Mesenteric fat pad (tissue), 1 donor: ENCODE results near the gene GPX2. TPM values are rescaled to one million over a fixed set of nuclear protein-coding genes. Genes with fewer than 3 reads are reported as not detected.
"Not testable (repeated sequence)": the region's sequence is repeated elsewhere in the genome, so short reads cannot be mapped to it uniquely, and the experiment has no call there.

Source experiments
- DNase-seq: peaks from one replicate; pipeline ENCODE4 v3.0.0-alpha.2; 2020; ENCODE audit warnings: low spot score
- total RNA-seq: library from RNA; stranded (reverse); fragmentation: NEBNext Ultra II Directional; extraction: Animal tissue kit (Norgen Biotek cat#: 25700); gene quantifications from one replicate; pipeline ENCODE4 v1.2.1, GENCODE V29; 2021
- donor health status: DM: yes; HTN: yes; CAD: no.

GPX2 gene
- total RNA-seq, 1 donor from 2014 or later: not detected

DNA sequence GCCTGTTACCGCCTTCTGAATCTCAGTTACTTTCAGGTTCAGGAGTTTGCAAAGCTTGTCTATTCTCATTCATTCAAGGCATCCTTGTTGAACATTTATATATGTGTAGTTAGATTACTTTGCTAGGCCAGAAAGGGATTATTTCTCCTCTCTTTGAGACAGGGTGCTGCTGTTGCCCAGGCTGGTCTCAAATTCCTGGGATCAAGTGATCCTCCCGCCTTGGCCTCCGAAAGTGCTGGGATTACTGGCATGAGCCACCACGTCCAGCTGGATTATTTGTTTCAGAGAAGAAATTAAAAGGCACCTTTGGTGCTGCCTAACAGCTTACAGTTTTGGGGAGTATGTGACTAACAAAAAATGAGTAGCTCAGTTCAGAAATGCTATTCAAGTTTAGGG, 27.5 kb downstream of the GPX2 start:
- no peak for DNase-seq

DNA sequence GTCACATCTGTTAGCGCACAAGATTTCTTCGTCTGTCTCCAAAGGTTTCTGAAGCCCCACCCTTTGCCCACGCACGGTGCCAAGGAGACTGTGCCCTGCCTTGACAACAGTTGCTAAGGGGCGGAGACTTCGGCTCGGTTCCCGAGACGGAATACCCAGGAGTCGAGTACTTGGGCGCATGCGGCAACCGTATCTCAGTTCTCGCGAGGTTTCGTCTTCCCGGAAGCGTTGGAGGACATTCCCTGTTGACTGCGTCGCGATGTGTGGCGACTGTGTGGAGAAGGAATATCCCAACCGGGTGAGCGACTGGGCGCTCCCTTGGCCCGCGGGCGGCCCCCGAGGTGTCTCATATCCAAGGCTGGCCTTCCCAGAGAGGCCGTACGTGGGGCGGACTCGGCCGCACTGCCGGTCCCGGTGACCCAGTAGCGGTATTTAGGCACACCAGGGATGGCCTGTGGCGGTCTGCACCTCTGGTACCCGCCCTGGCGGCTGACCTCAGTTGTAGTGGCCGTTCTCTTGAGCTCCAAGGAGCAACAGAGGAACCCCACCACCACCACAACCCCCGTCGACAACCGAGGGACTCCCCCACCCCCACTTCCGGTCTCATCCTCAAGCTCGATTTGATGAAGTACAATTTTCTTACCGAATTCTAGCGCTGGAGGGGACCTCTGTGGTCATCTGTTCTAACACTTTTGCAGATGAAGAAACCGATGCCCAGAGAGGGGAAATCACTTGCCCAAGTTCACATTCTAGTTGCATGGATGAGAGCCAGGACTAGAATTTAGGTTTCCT, 28.1 kb downstream of the GPX2 start, which contains the start of gene CHURC1:
TSS of gene CHURC1 (plus strand) at position 219 of the 792 bp plus-strand sequence. CDS start at position 260, 41 bp downstream.
- peak; percentile 98 for DNase-seq

DNA sequence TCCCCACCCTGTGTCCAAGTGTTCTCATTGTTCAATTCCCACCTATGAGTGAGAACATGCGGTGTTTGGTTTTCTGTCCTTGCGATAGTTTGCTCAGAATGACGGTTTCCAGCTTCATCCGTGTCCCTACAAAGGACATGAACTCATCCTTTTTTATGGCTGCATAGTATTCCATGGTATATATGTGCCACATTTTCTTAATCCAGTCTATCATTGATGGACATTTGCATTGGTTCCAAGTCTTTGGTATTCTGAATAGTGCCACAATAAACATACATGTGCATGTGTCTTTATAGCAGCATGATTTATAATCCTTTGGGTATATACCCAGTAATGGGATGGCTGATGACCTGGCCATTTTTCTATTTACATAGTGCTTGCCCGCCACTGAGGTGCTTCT, 29.1 kb downstream of the GPX2 start:
- not testable (repeated sequence) for DNase-seq

DNA sequence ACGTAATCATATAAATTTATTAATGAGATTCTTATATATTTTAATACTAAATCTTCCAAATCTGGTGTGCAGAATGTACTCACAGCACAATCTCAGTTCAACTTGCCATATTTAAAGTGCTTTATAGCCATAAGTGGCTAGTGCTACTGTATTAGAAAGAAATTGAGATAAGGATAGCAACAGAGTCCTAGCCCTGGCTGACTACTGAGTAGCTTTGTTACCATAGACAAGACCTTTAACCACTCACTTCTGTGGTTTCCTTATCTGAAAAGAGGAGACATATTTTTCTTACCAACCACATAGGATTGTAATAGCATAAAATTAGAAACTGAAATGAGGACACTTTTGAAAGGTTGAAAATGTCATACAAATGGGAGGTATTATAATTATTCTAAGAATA, 30.3 kb downstream of the GPX2 start:
- DNase-seq: no peak

DNA sequence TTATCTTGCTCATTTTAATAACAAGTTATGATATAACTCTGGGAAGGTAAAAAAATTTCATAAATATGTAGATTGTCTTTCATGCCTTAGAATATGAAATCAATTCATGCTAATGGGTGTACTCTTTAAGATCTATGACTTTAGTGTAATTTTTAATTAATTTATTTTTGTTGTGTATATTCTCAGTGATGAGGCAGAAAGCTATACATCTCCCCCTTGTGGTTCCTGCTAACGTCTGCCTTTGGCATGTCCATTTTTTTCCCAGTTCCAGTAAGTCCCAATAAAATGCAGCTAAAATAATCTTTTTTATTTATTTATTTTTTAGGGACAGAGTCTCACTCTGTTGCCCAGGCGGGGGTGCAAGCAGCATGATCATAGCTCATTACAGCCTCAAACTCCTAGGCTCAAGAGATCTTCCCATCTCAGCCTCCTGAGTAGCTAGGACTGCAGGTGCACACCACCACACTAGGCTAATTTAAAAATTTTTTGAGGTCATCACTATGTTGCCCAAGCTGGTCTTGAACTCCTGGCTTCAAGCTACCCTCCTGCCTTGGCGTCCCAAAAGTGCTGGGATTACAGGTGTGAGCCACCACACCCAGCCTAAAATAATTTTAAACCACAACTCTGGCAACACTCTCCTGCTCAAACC, 31.6 kb downstream of the GPX2 start:
- no peak for DNase-seq

DNA sequence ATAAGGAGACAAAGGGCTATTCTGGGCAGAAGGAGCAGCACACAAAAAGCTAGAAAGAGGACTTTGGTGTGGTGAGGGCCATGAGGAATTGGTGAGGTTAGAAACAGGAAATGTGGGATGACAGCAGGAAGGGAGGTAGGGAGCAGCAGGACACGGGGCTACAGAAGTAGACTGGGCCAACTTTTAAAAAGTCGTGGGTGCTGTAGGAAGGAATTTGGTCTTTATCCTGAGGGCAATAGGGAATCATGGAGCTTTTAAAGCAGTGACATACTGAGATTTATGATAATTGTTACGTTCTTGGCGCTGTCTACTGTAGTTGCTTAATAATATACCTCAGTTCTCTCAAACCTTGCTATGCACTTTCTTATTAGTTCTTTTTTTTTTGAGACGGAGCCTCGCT, 36.5 kb downstream of the GPX2 start:
- DNase-seq: no peak

DNA sequence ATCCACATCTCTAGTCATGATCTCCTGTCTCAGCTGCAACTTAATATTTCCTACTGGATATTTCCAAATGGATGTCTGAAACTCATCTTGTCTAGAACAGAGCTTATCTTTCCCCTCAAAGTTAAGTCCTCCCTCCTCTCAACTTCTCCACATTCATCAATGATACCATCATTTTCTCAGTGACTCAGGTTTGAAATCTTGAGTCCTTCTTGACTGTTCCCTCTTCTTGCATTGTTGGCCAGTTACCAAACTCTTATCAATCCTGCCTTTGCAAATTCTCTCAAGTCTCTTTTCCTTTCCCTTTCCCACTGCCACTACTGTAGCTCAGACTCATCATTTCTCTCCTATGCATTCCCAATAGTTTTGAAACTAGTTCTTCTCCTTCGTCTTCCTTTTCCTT, 42.6 kb downstream of the GPX2 start:
- DNase-seq: no peak

DNA sequence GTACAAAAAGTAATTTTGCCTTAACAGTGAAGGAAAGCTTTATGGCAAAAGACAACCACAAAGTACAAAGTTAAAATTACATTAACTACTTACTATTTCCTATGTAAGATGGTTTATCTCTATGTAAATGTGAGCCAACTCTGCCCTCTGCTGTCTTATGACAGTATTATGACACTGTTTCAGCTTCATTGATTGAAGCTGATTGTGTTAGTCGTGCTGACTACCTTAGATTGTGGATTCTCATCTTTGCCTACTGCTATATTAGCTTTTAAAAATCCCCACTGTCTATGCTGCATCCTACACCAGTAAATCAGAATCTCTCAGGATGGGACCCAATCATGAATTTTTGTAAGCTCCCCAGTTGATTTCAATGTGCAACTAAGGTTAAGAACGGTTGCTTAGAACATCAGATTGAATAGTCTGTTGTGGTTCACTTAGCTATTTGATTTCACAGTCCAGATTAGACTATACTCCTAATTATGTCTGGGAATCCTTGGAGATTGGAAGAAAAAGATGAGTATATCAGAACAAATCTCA, 50.6 kb downstream of the GPX2 start:
- no peak for DNase-seq

GRCh38 chr14:64891173-64891838, 51.2 kb downstream of the GPX2 start:
- no peak for DNase-seq

DNA sequence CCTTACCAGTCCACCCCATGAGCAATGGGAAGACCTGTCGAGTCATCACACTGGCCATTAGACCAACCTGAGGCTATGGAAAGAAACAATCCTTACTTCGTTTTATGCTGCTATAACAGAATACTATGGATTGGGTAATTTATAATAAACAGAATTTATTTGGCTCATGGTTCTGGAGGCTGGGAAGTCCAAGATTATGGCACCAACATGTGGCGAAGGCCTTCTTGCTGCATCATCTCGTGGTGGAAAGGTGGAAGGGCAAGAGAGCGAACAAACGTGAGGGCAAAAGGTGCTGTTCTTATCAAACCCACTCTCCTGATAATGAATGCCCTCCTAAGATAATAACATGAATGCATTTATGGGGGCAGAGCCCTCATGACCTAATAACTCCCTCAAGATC, 53.2 kb downstream of the GPX2 start:
- DNase-seq: no peak

Other genes with a start within 250 kb of the GPX2 start
- 35.6 TPM for gene PLEKHG3, start 238.3 kb downstream of the GPX2 start, total RNA-seq
- 0.67 TPM for gene SPTB, start 62.8 kb downstream of the GPX2 start, total RNA-seq
- gene CHURC1, start 28.3 kb downstream of the GPX2 start, total RNA-seq: 53.4 TPM
- 3.2 TPM for gene RAB15, start 29.6 kb upstream of the GPX2 start, total RNA-seq
- gene FNTB, start 44.1 kb upstream of the GPX2 start, total RNA-seq: 16.1 TPM
- 97.5 TPM for gene MAX, start 159.8 kb upstream of the GPX2 start, total RNA-seq